CD4-positive, alpha-beta T cell treated with Interleukin-6 at 100 ng/mL for 8 hours (primary cell): Measurements from ENCODE around the gene TBX5.

ENCODE experiments used
- DNase-seq: peaks from one replicate; pipeline ENCODE4 v3.0.0-alpha.2; 2020; ENCODE audit warnings: mixed read lengths, low spot score

Gene TBX5

DNA sequence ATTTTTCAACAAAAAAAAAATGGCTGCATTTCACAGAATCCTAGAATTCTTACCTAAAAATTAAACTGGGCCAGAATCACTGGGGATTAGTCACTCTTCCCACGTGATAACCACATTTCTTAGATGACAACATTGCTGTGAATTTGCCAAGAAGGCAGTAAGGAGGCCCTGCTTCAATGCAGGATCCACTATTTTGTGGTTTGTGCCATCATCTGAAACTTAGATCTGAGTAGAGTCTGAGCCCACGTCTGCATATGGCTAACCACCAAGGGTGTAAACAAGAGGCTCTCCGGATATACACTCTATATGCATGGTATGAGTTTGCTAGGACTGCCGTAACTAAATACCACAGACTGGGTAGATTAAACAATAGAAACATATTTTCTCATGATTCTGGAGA is 24.4 kb upstream of the TBX5 start:
- DNase-seq, result no peak

GRCh38 chr12:114425031-114425626 is 19.2 kb upstream of the TBX5 start:
- DNase-seq, result no peak

DNA sequence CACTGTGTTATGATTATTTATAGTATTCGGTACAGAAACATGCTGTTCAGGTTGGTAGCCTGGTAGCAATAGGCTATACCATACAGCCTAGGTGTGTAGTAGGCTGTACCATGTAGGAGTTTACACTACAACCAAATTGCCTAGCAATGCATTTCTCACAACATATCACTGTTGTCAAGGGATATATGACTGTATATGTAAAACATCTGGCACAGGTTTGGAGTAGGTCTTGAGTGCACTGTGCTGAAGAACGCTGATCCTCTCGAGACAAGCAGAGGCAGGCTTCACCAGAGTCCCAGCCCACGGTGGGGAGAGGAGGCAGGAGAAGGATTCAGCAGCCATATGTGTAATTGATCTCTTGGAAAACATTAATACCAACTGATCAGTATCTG is 15.0 kb upstream of the TBX5 start:
- no peak for DNase-seq

GRCh38 chr12:114420182-114420943 is 14.4 kb upstream of the TBX5 start:
- DNase-seq, result no peak

DNA sequence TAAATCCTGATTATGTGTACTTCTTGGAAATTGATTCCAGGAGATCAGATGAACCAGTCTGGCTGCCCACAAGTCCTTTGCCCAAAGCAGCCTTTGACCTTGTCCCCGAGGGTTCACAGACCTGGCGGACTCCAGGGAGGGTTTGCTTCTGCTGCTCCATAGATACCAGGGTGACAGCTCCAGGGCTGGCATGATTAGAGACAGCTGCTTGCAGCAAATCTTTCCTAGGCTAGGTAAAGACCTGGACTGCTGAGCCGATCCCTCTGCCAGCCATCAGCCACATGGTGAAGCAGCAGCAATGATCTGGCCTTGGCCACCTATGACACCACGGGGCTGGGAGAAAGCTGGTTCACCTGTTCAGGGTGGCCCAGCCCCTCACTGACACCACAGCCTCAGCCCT is 10.1 kb upstream of the TBX5 start:
- no peak for DNase-seq

GRCh38 chr12:114415525-114415868 is 9.6 kb upstream of the TBX5 start:
- DNase-seq, result no peak

GRCh38 chr12:114414866-114415524 is 9.1 kb upstream of the TBX5 start:
- DNase-seq, result no peak

- no peak for DNase-seq
These were observed 8.3 kb upstream of the TBX5 start for GRCh38 chr12:114414031-114414865.

DNA sequence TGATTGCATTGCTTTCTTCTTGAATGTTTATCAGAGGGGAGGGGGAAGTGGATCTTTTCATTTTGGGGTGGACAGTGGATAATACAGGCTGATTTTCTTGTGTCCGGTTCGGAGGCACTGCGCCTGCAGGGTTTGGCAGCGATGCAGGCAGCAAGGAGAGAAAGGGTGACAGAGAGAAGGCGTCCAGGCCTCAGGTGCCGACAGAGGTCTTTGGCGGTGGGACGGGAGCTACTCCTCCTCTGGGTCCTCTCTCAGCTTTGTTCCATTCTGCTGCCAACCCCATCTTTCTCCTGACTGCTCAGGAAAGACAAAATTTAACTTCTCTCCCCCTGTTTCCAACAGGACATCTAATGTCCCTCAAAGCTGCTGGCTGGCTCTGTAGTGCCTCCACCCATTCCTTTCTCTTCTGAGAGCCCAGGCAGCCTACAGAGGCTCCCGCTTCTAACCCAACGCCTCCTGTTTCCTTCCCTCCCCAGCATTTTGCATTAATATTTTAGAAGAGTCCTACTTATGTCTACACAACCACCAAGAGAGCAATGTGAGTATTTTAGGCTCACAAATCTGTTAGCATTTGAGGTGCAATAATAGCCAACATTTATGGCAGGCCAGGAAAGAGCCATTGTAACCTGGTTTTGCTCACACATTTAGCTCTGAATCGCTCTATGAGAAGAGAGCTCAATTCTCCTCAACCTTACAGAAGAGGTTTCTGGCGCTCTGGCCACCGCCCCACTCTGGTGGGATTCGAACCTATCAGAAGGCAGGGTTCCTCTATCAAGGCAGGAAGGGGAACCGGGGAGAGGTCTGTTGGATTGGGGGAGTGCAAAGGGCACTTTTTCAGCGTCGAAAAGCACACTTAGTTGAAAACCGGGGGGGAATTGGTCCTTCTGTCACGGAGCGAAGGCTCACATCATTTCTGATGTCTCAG is 7.1 kb upstream of the TBX5 start:
- no peak for DNase-seq

DNA sequence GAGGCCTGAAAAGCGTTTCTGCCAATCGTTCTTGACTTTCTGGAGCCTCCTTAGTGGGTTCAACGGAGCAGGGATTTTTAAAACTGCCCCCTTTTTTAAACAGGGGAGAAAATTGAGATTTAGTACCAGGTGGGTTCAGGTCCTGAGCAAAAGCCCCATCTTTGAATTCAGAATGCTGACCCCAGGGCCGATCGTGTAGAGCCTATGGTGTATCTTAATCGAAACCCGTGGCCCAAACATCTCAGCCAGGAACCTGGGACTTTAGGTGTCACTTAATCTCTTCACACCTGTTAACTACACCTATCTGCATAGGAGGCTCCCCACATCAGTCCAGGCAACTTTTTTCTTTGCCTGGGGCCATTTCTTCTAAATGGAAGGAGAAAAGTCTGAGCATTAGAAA is 6.4 kb upstream of the TBX5 start:
- no peak for DNase-seq

GRCh38 chr12:114411071-114411837 is 5.3 kb upstream of the TBX5 start:
- DNase-seq, result no peak

DNA sequence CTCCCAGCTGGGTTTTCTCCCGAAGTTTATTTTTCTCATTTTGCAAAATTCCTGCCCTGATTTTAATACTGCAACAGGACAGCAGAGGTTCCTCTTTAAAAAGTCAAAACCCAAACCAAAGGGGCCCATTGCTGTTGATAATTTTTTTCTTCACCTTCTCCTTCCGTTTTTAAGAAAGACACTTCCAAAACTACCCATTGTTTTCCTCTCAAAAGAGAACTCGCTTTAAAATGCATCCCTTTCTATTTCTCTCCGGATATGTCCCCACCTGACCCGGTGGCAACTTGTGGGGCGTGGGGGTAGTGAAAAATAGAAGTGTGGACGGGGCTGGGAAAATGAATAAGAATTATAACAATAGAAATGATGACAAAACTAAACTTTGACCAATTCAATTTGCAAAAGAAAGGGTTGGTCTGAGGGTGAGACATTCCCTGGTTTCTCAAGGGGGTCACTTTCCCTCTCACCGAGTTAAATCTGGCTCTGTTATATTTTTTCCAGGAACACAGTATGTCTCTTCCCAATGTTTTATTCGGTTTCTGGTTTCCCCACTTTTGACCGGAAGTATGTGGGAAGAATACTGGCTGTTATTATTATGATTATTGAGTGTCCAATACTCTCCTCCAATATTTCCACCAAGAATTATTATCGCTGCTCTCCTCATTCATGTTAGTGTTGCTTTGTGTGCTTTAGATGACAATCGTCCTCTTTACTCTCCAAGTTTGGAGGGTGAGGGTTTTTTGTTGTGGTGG is 4.1 kb upstream of the TBX5 start:
- DNase-seq, result no peak

DNA sequence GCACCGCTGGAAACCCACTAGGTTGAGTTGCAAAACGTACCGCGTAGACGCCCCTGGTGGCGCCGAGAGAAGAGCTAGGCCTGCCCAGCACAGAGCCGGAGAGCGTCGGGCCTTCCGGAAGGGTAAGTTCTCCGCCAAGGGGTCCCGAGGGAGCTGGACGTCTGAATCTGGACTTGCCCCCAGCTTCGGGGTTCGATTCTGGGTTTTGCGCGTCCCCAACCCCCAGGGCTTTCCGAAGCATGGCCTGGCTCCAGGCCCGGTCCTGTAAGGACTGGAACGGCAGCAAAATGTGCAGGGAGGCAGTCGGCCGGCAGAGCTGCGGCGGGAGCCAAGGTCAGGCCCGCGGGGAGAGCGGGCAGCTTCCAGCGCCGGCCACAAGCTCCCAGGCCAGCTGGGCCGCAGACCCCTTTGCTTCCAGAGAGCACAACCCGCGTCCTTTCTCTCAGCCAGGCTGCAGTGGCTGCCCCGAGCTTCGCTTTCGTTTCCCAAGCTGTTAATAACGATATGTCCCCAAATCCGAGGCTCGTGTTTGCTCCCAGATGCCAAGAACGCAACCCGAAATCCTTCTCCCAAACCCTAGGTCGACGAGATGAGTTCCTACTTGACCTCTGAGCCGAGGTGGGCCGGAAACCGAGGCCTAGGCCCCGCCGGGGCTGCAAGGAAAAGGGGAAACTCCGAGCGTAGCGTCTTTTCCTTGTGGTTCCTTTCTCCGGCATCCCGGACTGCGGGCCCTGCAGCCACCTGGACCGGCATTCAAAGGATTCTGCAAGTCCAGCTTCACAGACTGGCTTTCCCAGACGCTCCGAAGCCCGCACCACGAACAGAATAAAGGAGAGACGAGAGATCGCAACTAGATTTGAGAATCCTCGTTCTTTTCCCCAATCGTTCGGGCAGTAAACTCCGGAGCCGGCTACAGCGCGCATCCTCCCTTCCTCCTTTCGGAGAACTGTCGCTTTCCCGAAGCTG is 3.2 kb upstream of the TBX5 start:
- no peak for DNase-seq

DNA sequence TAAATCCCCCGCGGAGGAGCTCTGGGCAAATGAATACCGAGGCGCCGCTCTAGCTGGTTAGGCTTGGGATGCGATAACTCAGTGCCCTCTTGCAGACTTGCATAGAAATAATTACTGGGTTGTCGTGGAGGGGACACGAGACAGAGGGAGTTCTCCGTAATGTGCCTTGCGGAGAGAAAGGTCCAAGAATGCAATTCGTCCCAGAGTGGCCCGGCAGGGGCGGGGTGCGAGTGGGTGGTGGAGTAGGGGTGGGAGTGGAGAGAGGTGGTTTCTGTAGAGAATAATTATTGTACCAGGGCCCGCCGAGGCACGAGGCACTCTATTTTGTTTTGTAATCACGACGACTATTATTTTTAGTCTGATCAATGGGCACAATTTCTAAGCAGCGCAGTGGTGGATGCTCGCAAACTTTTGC is 2.5 kb upstream of the TBX5 start:
- DNase-seq, result no peak

- no peak for DNase-seq
These were observed 2.0 kb upstream of the TBX5 start for GRCh38 chr12:114407842-114408411.

DNA sequence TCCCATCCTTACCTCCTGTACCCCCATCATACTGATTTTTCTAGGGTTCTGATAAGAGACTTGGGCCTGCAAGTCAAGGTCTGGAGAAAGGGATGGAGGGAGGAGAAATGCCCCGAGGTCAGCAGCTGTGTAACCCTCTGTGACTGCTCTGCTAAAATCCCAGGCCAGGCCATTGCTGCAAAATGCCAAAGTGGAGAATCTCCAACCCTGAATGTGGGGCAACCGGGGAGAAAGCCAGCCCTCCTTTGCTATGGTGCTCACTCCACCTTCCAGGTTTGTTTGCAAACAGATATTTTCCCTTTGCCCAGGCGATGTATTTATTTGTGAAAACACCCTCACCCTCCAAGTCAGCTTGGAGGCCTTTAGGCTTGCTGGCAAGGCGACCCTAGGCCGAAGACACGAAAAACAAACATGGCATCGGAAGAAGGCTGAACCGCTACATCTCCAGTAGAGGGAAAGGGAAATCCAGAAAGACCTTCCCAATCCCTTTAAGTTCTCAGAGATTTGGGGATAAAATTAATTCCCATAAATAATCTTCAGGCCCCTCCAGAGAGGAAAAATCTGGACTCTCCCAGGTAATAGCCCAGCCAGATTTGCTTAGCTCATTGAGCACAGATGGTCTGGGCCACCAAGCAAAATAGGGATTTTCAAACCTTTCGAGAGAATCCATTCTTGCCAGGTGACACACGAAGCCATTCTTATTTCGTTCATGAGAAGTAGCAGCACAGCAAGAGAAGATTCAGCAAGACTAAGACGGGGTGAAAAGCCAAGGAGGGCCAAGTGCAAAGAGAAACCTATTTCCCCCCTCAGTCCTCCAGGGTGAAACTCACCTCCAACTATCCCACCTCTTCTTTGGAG is 1.3 kb upstream of the TBX5 start:
- no peak for DNase-seq

DNA sequence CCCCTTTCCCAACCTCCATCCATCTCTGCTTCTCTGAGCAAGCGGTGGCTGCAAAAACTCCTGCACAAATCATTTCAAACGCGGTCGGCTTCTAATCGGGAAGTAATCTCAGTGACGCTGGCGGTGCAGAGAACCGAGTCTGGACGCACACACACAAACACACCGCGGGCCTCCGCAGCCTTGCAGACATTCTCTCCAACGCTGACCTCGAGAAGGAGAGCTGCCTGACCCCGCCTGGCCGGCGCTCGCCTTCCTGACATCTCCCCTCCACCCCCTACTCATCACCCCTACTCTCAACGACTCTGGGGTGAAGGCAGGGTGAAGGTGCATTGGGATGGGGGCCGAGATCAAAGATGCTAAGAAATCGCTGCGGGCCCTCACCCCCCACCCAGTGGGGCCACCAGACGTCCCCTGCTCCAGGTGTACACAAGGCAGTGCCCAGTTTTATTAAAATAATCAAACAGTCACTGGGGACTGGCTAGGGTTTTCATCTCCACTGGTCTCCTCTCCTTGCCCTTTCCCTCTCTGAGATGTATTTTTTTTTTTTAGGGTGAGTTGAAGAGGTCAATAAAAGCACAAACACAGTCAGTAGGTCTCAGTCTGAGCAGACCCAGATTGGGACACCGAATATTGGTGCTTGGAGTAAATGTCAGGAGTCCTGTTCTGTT is 506 bp upstream of the TBX5 start:
- DNase-seq, result no peak
